AG04450 (cell line): Measurements from ENCODE around the gene IL16. TPM values are rescaled to one million over a fixed set of nuclear protein-coding genes. Genes with fewer than 3 reads are reported as not detected.

Experiments
- CTCF ChIA-PET: fragments of 300-600, 350-600 bp; formaldehyde crosslinking; extraction: SDS; loops from one replicate; lab custom pipeline; 2022; ENCODE audit warnings: antibody characterized with exemption, inconsistent platforms; lab: Charles Lee
- POLR2A ChIA-PET: fragments of 350-600 bp; formaldehyde crosslinking; extraction: SDS; loops from one replicate; lab custom pipeline; 2021; ENCODE audit warnings: antibody characterized with exemption, inconsistent platforms; lab: Yijun Ruan, JAX
- DNase-seq: peaks from one replicate; pipeline ENCODE4 v3.0.0-alpha.2; 2011; ENCODE audit warnings: low read depth, low spot score
- H3K27ac ChIP-seq: one replicate; pipeline ENCODE4 v1.5.1; 2012; ENCODE audit warnings: low read depth, low read length, control low read depth
- H3K27me3 ChIP-seq: one replicate; pipeline ENCODE4 v1.6.0; 2012; ENCODE audit warnings: low read length; ENCODE audit not compliant: control insufficient read depth, insufficient read depth
- H3K4me3 ChIP-seq: 2 replicates; pipeline ENCODE4 v1.5.1; 2011; ENCODE audit warnings: mild to moderate bottlenecking, low read depth, low read length, control low read depth
- H3K9me3 ChIP-seq: 2 replicates; pipeline ENCODE4 v1.5.1; 2012; ENCODE audit warnings: low read length; ENCODE audit not compliant: control insufficient read depth, insufficient read depth
- polyA minus RNA-seq: library from RNA; depleted of rRNA, polyadenylated mRNA; stranded (reverse); fragments of >200 nt; gene quantifications from 2 replicates; pipeline ENCODE4 v1.2.3, GENCODE V29; 2011; rRNA and poly(A)+ RNA removed
- polyA plus RNA-seq: library from polyadenylated mRNA; depleted of rRNA; stranded (reverse); fragments of >200 nt; gene quantifications from 2 replicates; pipeline ENCODE4 v1.2.3, GENCODE V29; 2011; rRNA removed
- TF ChIP-seq, protein P1 (sequence below): IDR thresholded peaks from 2 replicates; pipeline ENCODE4 v1.5.1; 2011; ENCODE audit warnings: low read depth, low read length, control low read depth, inconsistent platforms

Gene IL16
- polyA plus RNA-seq (3.8 and 4.6 TPM in 2 replicates), polyA minus RNA-seq (7.2 and 9.5 TPM in 2 replicates)

DNA sequence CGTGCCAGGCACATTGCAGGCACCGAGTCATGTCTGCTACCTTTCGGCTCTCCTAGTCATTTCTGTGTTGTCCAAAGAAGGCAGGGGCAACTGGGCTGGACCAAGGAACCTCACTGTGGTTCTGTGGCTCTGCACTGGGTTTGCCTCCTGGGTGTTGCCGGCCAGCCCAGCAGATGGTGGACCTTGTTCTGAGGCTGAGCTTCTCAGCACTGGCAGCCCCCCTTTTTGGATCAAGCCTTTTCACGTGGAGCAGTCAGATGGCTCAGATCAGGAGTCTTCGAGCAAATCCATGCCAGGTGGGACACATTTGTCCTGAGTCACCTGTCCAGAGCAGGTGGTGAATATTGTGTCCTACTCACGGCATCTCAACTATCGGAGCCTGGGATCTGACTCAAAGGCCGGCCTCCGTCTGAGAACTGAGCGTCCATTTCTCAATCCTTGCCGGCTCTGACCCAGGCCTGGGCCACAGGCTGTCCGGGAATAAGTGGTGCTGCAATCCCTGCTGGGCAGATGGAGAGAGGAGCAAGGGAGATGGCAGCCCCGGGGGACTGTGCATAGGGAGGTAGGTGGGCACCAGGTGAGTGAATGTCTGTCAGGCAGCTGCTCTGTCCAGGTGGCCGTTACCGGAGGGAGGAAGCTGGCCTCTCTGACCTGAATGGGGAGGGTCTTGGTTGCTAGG lies at the start of gene IL16:
Gene IL16, plus strand, starts transcription at position 304 of the 679 bp plus-strand sequence. CDS start 28,521 bp downstream, outside the sequence.
- H3K9me3 ChIP-seq: no peaks in the 10 kb centered on the region
- no peaks in the 10 kb centered on the region for H3K27me3 ChIP-seq
- no peak within 1 kb of the TSS for H3K4me3 ChIP-seq
- ChIA-PET CTCF (interaction anchor here (5.1 kb wide), 1 partner anchor 70 kb away, joined by 27 read pairs; no protein-coding TSS in a partner anchor), POLR2A (no interaction called here)
- no peak for DNase-seq
- no peak within 1 kb of the TSS for H3K27ac ChIP-seq
- TF ChIP-seq, protein P1, sequence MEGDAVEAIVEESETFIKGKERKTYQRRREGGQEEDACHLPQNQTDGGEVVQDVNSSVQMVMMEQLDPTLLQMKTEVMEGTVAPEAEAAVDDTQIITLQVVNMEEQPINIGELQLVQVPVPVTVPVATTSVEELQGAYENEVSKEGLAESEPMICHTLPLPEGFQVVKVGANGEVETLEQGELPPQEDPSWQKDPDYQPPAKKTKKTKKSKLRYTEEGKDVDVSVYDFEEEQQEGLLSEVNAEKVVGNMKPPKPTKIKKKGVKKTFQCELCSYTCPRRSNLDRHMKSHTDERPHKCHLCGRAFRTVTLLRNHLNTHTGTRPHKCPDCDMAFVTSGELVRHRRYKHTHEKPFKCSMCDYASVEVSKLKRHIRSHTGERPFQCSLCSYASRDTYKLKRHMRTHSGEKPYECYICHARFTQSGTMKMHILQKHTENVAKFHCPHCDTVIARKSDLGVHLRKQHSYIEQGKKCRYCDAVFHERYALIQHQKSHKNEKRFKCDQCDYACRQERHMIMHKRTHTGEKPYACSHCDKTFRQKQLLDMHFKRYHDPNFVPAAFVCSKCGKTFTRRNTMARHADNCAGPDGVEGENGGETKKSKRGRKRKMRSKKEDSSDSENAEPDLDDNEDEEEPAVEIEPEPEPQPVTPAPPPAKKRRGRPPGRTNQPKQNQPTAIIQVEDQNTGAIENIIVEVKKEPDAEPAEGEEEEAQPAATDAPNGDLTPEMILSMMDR: no peak

DNA sequence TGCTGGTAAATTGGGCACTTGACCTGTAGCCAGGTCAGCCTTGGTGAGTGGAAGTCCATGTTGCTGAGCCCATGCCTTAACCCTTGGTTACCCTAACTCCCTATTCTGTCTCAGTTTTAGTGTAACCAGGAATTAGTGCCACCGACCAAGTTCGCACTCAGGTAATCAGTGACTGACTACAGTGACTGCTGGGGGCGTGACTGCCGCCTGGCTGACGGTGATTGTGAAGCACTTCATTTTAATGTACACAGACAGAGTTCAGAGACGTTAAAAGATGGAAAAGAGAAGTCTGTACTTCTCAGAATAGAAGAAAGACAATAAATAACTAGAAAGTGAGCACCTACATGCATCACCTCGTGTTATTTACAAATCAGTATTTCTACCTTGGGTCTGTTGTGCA lies 45.3 kb upstream of the IL16 start:
- peaks cover 4% of the 10 kb centered on the region; the same call in 1 of the 2 replicates for H3K9me3 ChIP-seq
- no peak for DNase-seq
- no peaks in the 10 kb centered on the region for H3K27me3 ChIP-seq
- ChIA-PET POLR2A (no interaction called here), CTCF (interaction anchor here (15.1 kb wide), 1 partner anchor 115 kb away, joined by 477 read pairs; no protein-coding TSS in a partner anchor)
- no peak overlapping the region for H3K27ac ChIP-seq
- no peak overlapping the region for H3K4me3 ChIP-seq
- TF ChIP-seq, protein P1: no peak

DNA sequence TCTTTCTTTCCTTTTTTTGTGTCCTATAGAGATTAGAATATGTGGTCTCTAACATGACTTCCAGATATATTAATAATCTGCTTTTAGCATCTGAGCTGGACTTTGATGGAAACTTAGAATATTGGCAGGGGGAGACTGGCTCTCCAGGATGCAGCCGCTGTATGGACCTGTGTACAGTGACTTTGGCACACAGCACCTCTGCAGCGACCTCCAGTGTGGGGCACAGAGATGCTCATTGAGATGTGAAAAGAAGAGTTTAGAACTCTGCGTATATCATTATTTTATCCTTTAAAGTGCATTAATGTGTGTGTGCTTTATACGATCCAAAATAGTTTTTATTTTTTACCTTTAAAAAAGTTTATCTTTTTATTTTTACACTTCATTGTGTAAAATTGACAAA lies 44.3 kb upstream of the IL16 start:
- ChIA-PET POLR2A (no interaction called here), CTCF (interaction anchor here (0.6 to 15.1 kb wide), 3 partner anchors 41 to 114 kb away, joined by 3 to 477 read pairs (median 96); no protein-coding TSS in a partner anchor)
- H3K27ac ChIP-seq: no peak overlapping the region
- TF ChIP-seq, protein P1: 0 out of 2 replicates have a peak, but pooled peaks have one; percentile 12
- H3K4me3 ChIP-seq: no peak overlapping the region
- no peak for DNase-seq
- peaks cover 4% of the 10 kb centered on the region; the same call in 1 of the 2 replicates for H3K9me3 ChIP-seq
- H3K27me3 ChIP-seq: no peaks in the 10 kb centered on the region

DNA sequence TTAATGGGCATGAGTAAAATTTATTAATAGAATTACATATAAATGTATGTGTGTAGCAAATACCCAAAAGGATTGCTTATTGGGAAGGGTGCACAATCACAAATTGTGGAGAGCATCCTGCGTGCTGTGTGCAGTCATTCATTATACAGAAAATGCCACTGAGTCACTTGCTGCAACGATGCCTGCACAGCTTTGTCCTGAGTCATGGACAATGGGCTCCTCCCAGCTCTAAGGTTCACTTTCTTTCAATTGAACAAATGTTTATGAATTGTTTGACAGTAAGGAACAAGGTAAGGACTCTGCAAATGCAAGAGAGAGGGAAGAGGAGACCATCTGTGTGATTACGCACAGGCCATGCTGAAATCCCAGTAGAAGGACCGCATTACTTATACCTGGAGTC lies 43.9 kb upstream of the IL16 start:
- Histone ChIP-seq H3K4me3 (no peak overlapping the region), H3K27me3 (no peaks in the 10 kb centered on the region), H3K27ac (no peak overlapping the region), H3K9me3 (peaks cover 4% of the 10 kb centered on the region; the same call in 1 of the 2 replicates)
- ChIA-PET POLR2A (no interaction called here), CTCF (interaction anchor here (0.6 to 15.1 kb wide), 3 partner anchors 41 to 114 kb away, joined by 3 to 477 read pairs (median 96); no protein-coding TSS in a partner anchor)
- no peak for DNase-seq
- TF ChIP-seq, protein P1: no peak
